Measurements from ENCODE around the gene ELL. TPM values are rescaled to one million over a fixed set of nuclear protein-coding genes. Genes with fewer than 3 reads are reported as not detected.
A peak's percentile ranks its signal among the peaks of the same experiment; 100 is the strongest.

The ELL gene
- total RNA-seq, 2 donors from 2014 or later: 10.7 to 44.4 TPM

DNA sequence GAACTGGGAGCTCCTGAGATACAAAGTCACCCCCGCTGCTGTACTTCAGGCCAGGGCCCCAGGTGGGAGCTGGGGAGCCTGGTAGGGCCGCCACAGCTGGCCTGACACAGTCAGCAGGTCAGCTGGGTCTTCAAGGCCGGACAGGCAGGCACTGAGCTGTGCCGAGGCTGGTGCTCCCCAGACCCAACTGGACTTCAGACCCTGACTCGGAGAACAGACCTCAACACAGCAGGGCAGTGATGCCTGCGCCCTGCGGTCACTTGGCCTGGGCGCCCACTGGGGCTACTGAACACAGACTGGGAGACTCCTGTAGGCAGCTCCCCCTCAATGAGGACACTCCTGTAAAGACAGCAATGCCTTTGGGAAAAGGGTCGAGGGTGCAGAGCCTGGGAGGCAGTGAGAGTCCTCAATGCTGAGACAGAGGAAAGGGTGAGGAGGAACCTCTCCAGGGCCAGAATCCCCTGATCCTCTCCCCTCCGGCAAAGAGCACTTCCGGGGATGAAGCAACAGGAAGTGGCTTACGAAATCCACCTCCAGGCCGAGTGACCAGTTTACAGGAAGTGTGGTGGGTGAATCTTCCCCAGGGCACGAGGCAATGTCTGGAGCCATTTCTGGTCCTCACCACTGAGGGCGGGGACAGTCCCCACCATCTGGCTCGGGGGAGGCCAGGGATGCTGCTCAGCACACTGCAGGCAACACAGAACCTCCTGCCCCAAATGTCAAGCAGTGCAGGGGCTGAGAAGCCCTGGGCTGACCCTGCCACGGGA, 43.1 kb downstream of the ELL start:
- H3K27ac ChIP-seq: peak overlapping the region in 1 of 2 donors; percentile 57
- TF ChIP-seq POLR2AphosphoS5 (IDR thresholded peaks at IDR 0.05): peak; percentile 41
- TF ChIP-seq POLR2A (IDR thresholded peaks at IDR 0.05): no peak
- H3K36me3 ChIP-seq: no peaks in the 10 kb centered on the region
- intact Hi-C loops (cut with DNase I): no loop called here
- DNase-seq (ENCODE audit: low spot score): no peak
- H3K9me3 ChIP-seq: no peaks in the 10 kb centered on the region
- no peaks in the 10 kb centered on the region for H3K4me1 ChIP-seq (replicated peaks)
- WGBS: 73% methylated on average over 17 of the region's 17 CpGs
- no peak overlapping the region for H3K4me3 ChIP-seq
- H3K27me3 ChIP-seq (replicated peaks; ENCODE audit: insufficient read depth): no peaks in the 10 kb centered on the region

DNA sequence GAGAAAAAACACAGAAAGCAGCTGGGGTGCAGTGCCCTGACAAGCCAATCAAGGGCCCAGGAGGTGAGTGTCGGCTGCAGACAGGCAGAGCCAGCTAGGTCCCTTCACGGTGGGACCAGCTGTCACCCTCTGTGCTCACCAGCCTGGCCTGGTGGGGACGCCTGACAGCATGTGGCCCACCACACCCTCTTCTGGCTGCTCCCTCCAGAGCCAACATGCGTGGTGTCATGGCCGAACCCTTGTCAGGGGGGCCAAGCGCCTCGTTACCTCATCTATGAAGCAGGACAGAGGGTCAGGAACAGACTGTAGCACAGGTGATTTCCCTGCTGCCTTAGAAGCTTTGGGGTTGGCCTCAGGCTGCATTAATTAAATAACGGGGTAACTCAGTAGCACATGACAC, 43.9 kb downstream of the ELL start:
- Histone ChIP-seq H3K27me3 (replicated peaks; ENCODE audit: insufficient read depth) (no peaks in the 10 kb centered on the region), H3K4me1 (replicated peaks) (no peaks in the 10 kb centered on the region), H3K4me3 (no peak overlapping the region), H3K9me3 (no peaks in the 10 kb centered on the region), H3K27ac (peak overlapping the region in 1 of 2 donors; percentile 57), H3K36me3 (no peaks in the 10 kb centered on the region)
- WGBS: 82% methylated on average over 8 of the region's 8 CpGs
- no peak for DNase-seq (ENCODE audit: low spot score)
- TF ChIP-seq POLR2A (IDR thresholded peaks at IDR 0.05): no peak
- TF ChIP-seq POLR2AphosphoS5 (IDR thresholded peaks at IDR 0.05): no peak
- no peak for TF ChIP-seq CTCF (IDR thresholded peaks at IDR 0.05)
- intact Hi-C loops (cut with DNase I): no loop called here

DNA sequence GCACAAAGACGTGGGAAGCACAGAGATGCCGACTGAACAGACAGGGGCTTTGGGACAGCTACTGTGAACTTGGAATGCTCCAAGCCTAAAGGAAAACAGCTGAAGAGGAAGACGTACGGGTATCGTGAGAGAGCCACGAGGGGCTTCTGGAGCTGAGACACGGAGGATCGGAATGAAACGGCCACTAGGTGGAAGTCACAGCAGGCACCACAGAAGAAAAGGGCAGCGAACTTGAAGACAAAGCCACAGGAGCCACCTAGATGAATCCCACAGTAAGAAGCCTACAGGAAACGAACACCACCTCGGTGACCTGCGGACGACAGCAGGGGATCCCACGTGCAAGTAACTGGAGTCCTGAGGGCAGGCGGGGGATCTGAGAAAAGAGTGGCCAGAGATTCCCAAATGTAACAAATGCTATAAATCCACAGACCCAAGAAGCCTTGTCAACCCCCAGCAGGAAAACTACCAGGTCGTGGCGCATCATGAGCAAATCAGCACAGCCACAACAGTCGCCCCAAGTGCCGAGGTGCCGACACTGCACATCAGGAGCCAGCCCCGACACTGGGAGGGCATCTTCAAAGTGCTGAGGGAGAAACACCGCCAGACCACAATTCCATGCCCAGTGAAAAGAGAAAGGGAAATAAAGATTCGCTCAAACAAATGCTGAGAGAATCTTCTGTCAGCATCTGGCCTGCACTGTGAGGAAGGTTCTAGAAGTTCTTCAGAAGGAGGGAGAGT, 44.7 kb downstream of the ELL start:
- TF ChIP-seq POLR2A (IDR thresholded peaks at IDR 0.05): no peak
- no peak for TF ChIP-seq POLR2AphosphoS5 (IDR thresholded peaks at IDR 0.05)
- TF ChIP-seq CTCF (IDR thresholded peaks at IDR 0.05): no peak
- no peaks in the 10 kb centered on the region for H3K4me1 ChIP-seq (replicated peaks)
- DNase-seq (ENCODE audit: low spot score): no peak
- intact Hi-C loops (cut with DNase I): no loop called here
- H3K4me3 ChIP-seq: no peak overlapping the region
- H3K27ac ChIP-seq: no peak overlapping the region
- no peaks in the 10 kb centered on the region for H3K36me3 ChIP-seq
- no peaks in the 10 kb centered on the region for H3K27me3 ChIP-seq (replicated peaks; ENCODE audit: insufficient read depth)
- H3K9me3 ChIP-seq: no peaks in the 10 kb centered on the region
- WGBS: 88% methylated on average over 24 of the region's 24 CpGs

GRCh38 chr19:18476507-18477041, 45.3 kb downstream of the ELL start:
- TF ChIP-seq POLR2A (IDR thresholded peaks at IDR 0.05) (no peak), POLR2AphosphoS5 (IDR thresholded peaks at IDR 0.05) (no peak), CTCF (IDR thresholded peaks at IDR 0.05) (no peak)
- intact Hi-C loops (cut with DNase I): no loop called here
- Histone ChIP-seq H3K9me3 (no peaks in the 10 kb centered on the region), H3K36me3 (no peaks in the 10 kb centered on the region), H3K4me1 (replicated peaks) (no peaks in the 10 kb centered on the region), H3K4me3 (no peak overlapping the region), H3K27me3 (replicated peaks; ENCODE audit: insufficient read depth) (no peaks in the 10 kb centered on the region), H3K27ac (no peak overlapping the region)
- DNase-seq (ENCODE audit: low spot score): no peak
- WGBS: 94% methylated on average over 14 of the region's 14 CpGs

DNA sequence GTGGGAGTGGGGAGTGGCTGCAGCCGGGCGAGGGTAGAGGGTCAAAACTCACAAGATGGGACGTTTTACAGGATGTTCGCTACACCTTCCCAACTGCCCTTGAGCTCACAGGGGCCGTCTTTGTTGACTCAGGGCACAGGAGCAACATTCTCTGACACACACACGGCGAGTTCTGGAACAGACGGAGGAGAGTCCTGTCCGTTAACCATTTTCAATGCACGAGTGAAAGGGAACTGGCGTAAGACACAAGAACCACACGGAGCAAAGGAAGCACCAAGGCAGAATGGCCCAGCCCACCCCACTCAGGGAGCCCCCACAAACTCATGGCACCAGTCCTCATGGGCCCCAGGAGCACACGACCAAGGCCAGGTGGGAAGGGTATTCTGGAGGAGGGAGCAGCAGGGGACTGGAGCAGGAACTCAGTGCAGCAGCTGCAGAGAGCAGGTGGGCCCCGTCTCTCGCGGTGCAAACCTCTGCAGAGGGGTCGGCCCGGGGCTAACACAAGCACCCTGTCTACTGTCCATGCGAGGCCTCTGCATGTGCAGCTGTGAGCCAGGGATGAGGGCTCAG, 46.0 kb downstream of the ELL start:
- H3K27me3 ChIP-seq (replicated peaks; ENCODE audit: insufficient read depth): no peaks in the 10 kb centered on the region
- H3K4me3 ChIP-seq: no peak overlapping the region
- DNase-seq (ENCODE audit: low spot score): no peak
- WGBS: 63% methylated on average over 19 of the region's 19 CpGs
- no peaks in the 10 kb centered on the region for H3K36me3 ChIP-seq
- intact Hi-C loops (cut with DNase I): no loop called here
- no peaks in the 10 kb centered on the region for H3K9me3 ChIP-seq
- H3K4me1 ChIP-seq (replicated peaks): no peaks in the 10 kb centered on the region
- TF ChIP-seq POLR2A (IDR thresholded peaks at IDR 0.05) (no peak), POLR2AphosphoS5 (IDR thresholded peaks at IDR 0.05) (no peak), CTCF (IDR thresholded peaks at IDR 0.05) (no peak)
- H3K27ac ChIP-seq: no peak overlapping the region
